Progenitor cell of endocrine pancreas (in vitro differentiated cells): ENCODE results near the gene EPX. TPM values are rescaled to one million over a fixed set of nuclear protein-coding genes. Genes with fewer than 3 reads are reported as not detected.

Experiments used
- DNase-seq: peaks from one replicate; pipeline ENCODE4 v3.0.0; 2021; ENCODE audit warnings: low spot score; ENCODE audit not compliant: unreplicated experiment
- H3K27ac Mint-ChIP-seq: 2 replicates; pipeline ENCODE4 v1.8.0; 2021; ENCODE audit warnings: mild to moderate bottlenecking, moderate library complexity, mixed read lengths
- H3K27me3 Mint-ChIP-seq: 2 replicates; pipeline ENCODE4 v1.8.0; 2021; ENCODE audit warnings: mixed read lengths
- H3K36me3 Mint-ChIP-seq: 2 replicates; pipeline ENCODE4 v1.8.0; 2022; ENCODE audit warnings: mixed read lengths; ENCODE audit not compliant: insufficient read depth
- H3K4me1 Mint-ChIP-seq: 2 replicates; pipeline ENCODE4 v1.8.0; 2021; ENCODE audit warnings: low read depth, mixed read lengths
- H3K4me3 Mint-ChIP-seq: 2 replicates; pipeline ENCODE4 v1.8.0; 2021; ENCODE audit warnings: low read depth, mild to moderate bottlenecking, moderate library complexity, mixed read lengths
- H3K9me3 Mint-ChIP-seq: 2 replicates; pipeline ENCODE4 v1.8.0; 2021; ENCODE audit warnings: low read depth, mixed read lengths
- total RNA-seq: library from RNA; stranded (reverse); gene quantifications from 2 replicates; pipeline ENCODE4 v1.2.1, GENCODE V29; 2021
- TF ChIP-seq, protein P1 (sequence below): fragments of 200-600 bp; sonication (generic); IDR thresholded peaks from one replicate; pipeline ENCODE4 v1.5.0; 2021; ENCODE audit warnings: antibody characterized with exemption, mild to moderate bottlenecking; ENCODE audit not compliant: unreplicated experiment

The EPX gene
- total RNA-seq, 1 donor from 2014 or later, result not detected

DNA sequence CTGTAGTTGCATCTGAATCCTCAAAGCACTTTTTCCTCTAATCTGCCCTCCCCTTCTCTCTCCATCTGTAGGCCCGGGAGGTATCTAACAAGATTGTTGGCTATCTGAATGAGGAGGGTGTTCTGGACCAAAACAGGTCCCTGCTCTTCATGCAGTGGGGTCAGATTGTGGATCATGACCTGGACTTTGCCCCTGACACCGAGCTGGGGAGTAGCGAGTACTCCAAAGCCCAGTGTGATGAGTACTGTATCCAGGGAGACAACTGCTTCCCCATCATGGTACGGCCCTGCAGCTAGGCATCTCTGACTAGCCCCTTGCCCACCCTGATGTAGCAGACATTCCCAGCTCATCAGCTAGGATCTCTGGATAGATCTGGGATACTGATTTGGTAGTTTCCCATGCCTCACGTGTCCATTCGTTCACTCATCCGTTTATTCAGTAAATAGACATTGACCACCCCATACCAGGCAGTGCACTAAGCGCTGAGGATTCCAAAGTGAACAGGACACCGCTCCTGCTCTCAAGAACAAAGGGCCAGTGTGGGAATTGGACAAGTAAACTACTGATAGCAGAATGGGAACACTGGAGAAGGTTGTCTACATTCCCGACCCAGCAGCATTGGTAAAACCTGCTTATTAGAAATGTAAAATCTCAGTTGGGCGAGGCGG, 58.0 kb downstream of the EPX start:
- TF ChIP-seq, protein P1, sequence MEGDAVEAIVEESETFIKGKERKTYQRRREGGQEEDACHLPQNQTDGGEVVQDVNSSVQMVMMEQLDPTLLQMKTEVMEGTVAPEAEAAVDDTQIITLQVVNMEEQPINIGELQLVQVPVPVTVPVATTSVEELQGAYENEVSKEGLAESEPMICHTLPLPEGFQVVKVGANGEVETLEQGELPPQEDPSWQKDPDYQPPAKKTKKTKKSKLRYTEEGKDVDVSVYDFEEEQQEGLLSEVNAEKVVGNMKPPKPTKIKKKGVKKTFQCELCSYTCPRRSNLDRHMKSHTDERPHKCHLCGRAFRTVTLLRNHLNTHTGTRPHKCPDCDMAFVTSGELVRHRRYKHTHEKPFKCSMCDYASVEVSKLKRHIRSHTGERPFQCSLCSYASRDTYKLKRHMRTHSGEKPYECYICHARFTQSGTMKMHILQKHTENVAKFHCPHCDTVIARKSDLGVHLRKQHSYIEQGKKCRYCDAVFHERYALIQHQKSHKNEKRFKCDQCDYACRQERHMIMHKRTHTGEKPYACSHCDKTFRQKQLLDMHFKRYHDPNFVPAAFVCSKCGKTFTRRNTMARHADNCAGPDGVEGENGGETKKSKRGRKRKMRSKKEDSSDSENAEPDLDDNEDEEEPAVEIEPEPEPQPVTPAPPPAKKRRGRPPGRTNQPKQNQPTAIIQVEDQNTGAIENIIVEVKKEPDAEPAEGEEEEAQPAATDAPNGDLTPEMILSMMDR, result no peak
- DNase-seq, result no peak
- H3K9me3 Mint-ChIP-seq, result peaks cover 3% of the 10 kb centered on the region
- H3K4me3 Mint-ChIP-seq, result no peak overlapping the region
- H3K36me3 Mint-ChIP-seq, result no peaks in the 10 kb centered on the region
- peaks cover 85% of the 10 kb centered on the region for H3K27me3 Mint-ChIP-seq
- H3K27ac Mint-ChIP-seq, result no peak overlapping the region
- H3K4me1 Mint-ChIP-seq, result no peaks in the 10 kb centered on the region

GRCh38 chr17:58252141-58252540, 59.6 kb downstream of the EPX start:
- TF ChIP-seq, protein P1, result no peak
- Mint-ChIP-seq H3K4me1 (no peaks in the 10 kb centered on the region), H3K27me3 (peaks cover 81% of the 10 kb centered on the region), H3K4me3 (no peak overlapping the region), H3K9me3 (peaks cover 3% of the 10 kb centered on the region), H3K27ac (no peak overlapping the region), H3K36me3 (no peaks in the 10 kb centered on the region)
- no peak for DNase-seq

DNA sequence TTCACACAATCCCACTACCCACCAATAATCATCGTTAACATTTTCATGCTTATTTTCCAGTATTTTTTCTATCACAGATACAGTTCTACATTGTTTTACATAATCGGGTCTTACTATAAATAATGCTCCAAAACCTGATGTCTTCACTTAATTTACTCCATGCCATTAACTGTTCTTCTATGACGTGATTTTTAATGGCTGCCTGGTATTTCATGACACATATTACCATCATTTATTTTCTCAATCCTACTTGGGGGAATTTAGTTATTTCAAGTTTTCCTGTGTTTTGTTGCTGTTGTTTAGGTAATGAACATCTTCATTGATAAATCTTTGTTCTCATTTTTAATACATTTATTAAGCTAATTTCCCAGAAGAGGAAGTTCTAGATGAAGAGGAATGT, 60.6 kb downstream of the EPX start:
- DNase-seq, result no peak
- Mint-ChIP-seq H3K4me1 (no peaks in the 10 kb centered on the region), H3K9me3 (peaks cover 3% of the 10 kb centered on the region), H3K4me3 (no peak overlapping the region), H3K27me3 (peaks cover 82% of the 10 kb centered on the region), H3K27ac (no peak overlapping the region), H3K36me3 (no peaks in the 10 kb centered on the region)
- TF ChIP-seq, protein P1, result no peak

Other genes with a start within 250 kb of the EPX start
- gene CUEDC1, start 237.3 kb upstream of the EPX start, total RNA-seq, result 29.2 and 30.8 TPM in 2 replicates
- 103 and 110 TPM in 2 replicates for gene VEZF1, start 204.5 kb upstream of the EPX start, total RNA-seq
- 319 and 326 TPM in 2 replicates for gene SRSF1, start 185.5 kb upstream of the EPX start, total RNA-seq
- gene DYNLL2, start 109.3 kb upstream of the EPX start, total RNA-seq, result 50.9 and 51.6 TPM in 2 replicates
- gene OR4D1, start 44.3 kb upstream of the EPX start, total RNA-seq, result not detected in 2 replicates
- gene OR4D2, start 25.7 kb upstream of the EPX start, total RNA-seq, result not detected in 2 replicates
- 40.0 and 44.3 TPM in 2 replicates for gene MKS1, start 26.5 kb downstream of the EPX start, total RNA-seq
- 0.16 TPM in 1 of 2 replicates, not detected in the other for gene LPO, start 45.9 kb downstream of the EPX start, total RNA-seq
- gene MPO, start 88.2 kb downstream of the EPX start, total RNA-seq, result not detected in 2 replicates
- 101 and 105 TPM in 2 replicates for gene TSPOAP1, start 136.1 kb downstream of the EPX start, total RNA-seq
- gene SUPT4H1, start 159.5 kb downstream of the EPX start, total RNA-seq, result 89.6 and 95.7 TPM in 2 replicates
- 18.7 and 19.2 TPM in 2 replicates for gene RNF43, start 224.8 kb downstream of the EPX start, total RNA-seq